GM18951 (cell line): ENCODE data around the gene FAM228B.
A peak's percentile ranks its signal among the peaks of the same experiment; 100 is the strongest.

Source experiments
- POLR2A ChIP-seq: IDR thresholded peaks from 4 replicates; pipeline ENCODE4 v1.6.1; 2011; ENCODE audit warnings: mild to moderate bottlenecking; ENCODE audit not compliant: insufficient read length, insufficient read depth; ENCODE audit errors: extremely low read depth
- in situ Hi-C: fragments of 300-500 bp; cut with MboI; formaldehyde crosslinking; loops from one replicate; pipeline ENCODE4 v1.12.0; 2022; ENCODE audit warnings: low sequenced_read_pairs, mixed read lengths, inconsistent platforms; ENCODE audit not compliant: unreplicated experiment

Gene FAM228B

DNA sequence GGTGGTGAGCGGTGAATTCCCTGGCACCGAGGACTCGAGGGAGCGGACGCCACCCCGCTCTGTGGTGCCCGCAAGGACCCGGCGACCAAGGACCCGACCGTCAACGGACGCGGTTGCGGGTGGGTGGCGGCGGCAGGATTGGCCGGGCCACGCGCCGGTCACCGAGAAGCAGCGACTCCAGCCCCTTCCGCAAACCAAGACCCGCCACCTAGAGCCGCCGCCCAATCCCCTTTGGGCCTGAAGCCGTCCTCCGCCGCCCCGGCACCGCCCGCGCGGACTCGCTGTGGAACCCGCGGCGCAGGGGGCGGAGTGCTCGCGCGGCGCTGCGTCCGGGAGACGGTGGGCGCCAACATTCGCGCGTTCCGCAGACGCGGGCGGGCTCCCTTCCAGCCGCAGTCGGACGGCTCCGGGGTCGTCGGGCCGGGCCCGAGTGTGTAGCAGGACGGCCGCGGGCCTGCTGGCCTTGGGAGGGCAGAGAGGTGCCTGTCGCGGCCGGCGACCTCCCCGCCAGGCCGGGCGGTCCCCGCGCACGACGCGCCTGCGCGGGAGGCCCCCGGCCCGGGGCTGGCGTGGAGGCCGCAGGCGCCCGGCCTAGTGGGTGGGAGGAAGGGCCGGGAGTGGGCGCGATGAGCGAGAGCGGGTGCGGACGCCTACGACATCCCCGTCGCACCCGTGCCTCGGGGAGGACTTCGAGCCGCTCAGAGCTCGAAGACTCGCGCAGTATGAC lies at the start of gene FAM228B, which contains the start of gene PFN4:
Gene FAM228B, plus strand, starts transcription at position 275 of the 727 bp plus-strand sequence. CDS start 893 bp downstream, outside the sequence.
Gene PFN4, minus strand, starts transcription at position 140 of the 727 bp plus-strand sequence. CDS start 799 bp downstream, outside the sequence.
- in situ Hi-C loops, result no loop called here
- peak; percentile 94 for TF ChIP-seq POLR2A

DNA sequence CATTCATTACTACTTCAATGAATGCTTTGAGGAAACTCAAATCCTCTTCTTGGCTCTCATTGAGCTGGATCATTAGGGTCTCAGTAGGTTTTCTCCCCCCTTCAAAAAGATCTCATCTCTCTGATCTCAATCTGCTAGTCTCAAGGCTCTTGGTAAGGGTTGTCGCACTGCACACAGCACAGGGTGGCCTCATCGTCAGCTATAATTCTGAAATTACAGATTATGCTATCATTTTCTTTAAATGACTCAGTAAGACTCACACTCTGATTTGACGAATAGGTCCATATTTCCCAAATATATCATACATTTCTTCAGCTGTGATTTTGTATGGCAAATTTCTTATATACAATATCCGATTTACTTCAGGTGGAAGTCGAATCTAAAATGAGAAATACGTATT lies 49.5 kb upstream of the FAM228B start:
- TF ChIP-seq POLR2A, result no peak
- in situ Hi-C loops, result no loop called here

DNA sequence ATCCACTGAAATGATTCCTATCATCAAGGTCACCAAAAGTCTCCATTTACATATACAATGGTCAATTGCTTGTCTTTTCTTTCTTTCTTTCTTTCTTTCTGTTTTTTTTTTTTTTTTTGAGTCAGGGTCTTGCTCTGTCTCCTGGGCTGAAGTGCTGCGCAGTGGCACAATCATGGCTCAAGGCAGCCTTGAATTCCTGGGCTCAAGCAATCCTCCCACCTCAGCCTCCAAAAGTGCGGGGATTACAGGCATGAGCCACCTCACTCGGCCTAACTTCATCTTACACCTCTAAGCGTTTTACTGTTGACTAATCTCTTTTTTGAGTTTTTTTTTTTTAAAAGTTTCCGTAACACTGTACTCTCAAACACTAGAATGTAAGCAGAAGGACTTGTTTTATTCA lies 48.0 kb upstream of the FAM228B start:
- in situ Hi-C loops, result no loop called here
- TF ChIP-seq POLR2A, result no peak

DNA sequence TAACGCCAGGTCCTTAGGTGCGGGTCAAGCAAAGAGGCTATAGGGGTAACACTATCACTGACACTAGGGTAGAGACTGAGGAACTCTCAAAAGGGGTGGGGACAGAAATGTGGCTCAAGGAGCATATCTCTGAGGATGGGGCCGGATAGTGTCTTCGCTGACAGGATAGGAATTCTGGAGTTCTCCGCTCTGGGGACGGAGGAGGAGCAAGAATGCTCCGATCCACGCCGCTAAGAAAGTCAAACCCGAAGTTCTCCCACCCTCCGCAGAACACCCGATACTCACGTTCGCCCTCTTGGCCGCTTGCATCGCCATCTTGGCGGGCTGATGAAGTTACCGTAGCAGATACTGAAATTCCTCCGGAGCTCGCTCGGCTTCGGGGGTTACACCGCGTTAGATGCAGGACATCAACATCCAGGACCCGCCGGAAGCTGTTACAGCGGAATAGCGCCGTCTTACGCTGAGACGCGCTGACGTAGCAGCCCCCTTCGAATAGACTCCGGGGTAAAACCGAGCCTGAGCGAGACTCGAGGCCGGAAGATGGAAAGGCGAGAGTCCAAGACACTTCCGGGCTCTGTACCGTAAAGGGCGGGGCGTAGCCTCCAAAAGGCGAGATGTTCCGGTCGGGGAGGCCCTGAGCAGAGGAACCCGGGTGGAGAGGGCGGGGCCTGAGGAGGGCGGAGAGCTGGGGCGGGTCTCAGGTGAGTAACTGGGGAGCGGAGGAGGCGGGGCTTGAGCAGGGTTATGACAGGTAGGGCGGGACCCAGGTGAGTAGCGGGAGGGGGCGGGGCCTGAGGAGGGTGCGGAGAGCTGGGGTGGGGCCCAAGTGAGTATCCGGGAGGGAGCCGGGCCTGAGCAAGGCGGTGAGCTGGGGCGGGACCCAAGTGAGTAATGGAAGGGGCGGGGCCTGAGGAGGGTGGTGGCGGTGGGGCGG lies 47.1 kb upstream of the FAM228B start, which contains the start of gene SF3B6:
Gene SF3B6, minus strand, starts transcription at position 412 of the 934 bp plus-strand sequence. Its CDS starts 97 bp downstream, at position 315.
- peak; percentile 91 for TF ChIP-seq POLR2A
- in situ Hi-C loops, result no loop called here

GRCh38 chr2:24076849-24077534 lies 46.3 kb upstream of the FAM228B start:
- no peak for TF ChIP-seq POLR2A
- in situ Hi-C loops, result no loop called here

DNA sequence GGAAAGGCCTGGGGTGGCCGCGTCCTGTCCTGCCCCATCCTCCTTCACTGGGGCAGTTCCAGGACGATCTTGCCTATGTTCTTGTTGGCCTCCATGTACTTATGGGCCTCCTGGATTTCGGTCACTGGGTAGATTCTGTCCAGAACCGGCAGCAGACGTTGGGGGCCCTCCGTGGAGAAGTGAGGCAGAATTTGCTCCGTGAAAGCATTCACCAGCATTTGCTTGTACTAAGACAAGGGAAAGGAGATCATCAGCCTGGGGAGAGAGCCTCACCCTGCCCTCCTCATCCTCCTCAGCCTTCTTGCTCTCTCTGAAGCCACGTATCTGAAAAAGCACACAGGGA lies 45.8 kb upstream of the FAM228B start:
- no peak for TF ChIP-seq POLR2A
- in situ Hi-C loops, result no loop called here

- in situ Hi-C loops, result no loop called here
- no peak for TF ChIP-seq POLR2A
These were observed 45.4 kb upstream of the FAM228B start for GRCh38 chr2:24077879-24078278.

DNA sequence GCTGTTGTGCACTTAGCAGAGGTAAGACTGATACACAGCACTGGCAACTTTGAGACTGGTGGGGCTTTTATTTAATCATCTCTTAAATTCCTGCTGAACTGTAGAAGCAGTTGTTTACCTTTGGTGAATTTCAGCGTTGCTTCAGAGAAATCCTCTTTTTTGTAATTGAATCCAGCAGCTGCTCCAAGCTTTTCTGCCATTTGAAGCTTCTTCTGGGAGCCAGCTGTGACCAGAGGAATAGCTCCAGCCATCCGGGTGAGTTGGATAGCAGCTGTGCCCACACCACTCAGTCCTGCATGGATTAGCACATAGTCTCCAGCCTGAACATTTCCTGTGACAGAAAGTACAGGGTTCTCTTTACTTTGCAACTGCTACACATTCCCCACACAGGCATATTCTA lies 42.6 kb upstream of the FAM228B start:
- no peak for TF ChIP-seq POLR2A
- in situ Hi-C loops, result no loop called here

GRCh38 chr2:24082787-24083566 lies 40.3 kb upstream of the FAM228B start:
- no peak for TF ChIP-seq POLR2A

GRCh38 chr2:24083567-24084385 lies 39.5 kb upstream of the FAM228B start:
- TF ChIP-seq POLR2A, result peak; percentile 62
- in situ Hi-C loops, result no loop called here

More at GRCh38 chr2:24082787-24083566, 40.3 kb upstream of the FAM228B start:
- in situ Hi-C loops, result no loop called here

DNA sequence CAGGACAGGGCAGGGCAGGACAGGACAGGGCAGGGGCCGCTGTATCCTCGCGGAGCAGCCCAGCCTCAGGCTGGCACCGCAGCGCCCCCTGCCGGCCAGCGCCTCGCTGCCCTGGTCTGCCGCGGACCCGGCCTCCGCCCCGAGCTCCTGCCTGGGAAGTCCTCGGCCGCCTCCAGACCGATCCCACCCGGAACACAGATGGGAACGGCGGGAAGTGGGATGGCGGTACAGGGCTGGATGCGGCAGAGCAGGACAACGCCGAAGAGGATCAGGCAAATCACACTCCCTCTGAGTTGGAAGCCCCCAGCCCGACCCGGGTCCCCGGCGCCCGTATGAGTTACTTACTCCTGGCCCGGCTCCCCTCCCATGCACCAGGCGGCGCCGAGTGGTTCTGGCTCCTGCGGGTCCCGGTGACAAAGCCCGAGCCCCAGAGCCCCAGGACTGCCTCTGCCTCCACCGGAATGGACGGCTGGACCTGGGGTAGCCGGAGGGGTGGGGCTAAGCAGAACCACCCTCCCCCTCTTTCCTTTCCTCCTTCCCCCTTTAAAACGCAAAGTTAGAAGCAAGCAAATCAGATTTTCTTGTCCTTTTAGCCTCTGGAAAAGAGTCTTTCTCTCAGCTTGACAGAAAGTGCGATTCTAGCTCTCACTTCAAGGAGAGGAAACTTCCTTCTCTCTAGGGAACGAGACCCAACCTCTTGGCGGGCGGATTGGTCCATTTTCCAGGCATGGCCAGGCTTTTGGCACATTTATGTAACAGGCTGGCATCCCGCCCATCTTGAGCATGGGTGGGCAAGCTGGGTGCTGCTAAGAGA lies 38.7 kb upstream of the FAM228B start, which contains the start of gene TP53I3:
Gene TP53I3, minus strand, starts transcription at position 449 of the 814 bp plus-strand sequence. CDS start 508 bp downstream, outside the sequence.
- in situ Hi-C loops, result no loop called here
- peak; percentile 70 for TF ChIP-seq POLR2A

DNA sequence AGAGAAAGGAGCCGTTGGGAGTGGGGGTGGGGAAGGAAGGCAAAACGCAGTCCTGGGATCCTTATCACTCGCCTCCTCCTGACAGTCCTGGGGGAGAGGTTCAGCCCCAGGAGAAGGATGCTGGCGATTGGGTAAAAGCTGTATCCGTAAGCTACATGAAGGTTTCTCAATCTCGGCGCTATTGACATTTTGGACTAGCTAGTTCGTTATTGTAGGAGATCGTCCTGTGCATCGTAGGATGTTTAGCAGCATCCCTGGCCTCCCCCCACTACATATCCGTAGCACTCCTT lies 38.1 kb upstream of the FAM228B start:
- in situ Hi-C loops, result no loop called here
- TF ChIP-seq POLR2A, result no peak
